RWPE1 (cell line): ENCODE data around the gene SH2D1B.
A peak's percentile ranks its signal among the peaks of the same experiment; 100 is the strongest.

ENCODE experiments used
- CTCF ChIA-PET: fragments of 350-600 bp; sonication (Branson Sonifier 250); formaldehyde crosslinking; extraction: SDS; loops from one replicate; lab custom pipeline; 2021; lab: Yijun Ruan, JAX
- POLR2A ChIA-PET: fragments of 400-600 bp; formaldehyde crosslinking; extraction: SDS; loops from one replicate; lab custom pipeline; 2020; ENCODE audit warnings: antibody characterized with exemption; ENCODE audit not compliant: low non-redundant PET; lab: Yijun Ruan, JAX
- DNase-seq: peaks from one replicate; pipeline ENCODE4 v3.0.0; 2012; ENCODE audit warnings: low spot score
- H3K27ac ChIP-seq: fragments of 450-650 bp; 2 replicates; pipeline ENCODE4 v1.5.1; 2017
- TF ChIP-seq, protein P1 (sequence below): fragments of 450-650 bp; conservative IDR thresholded peaks from 2 replicates; pipeline ENCODE4 v1.5.1; 2017; ENCODE audit warnings: low read depth, mild to moderate bottlenecking

The SH2D1B gene

DNA sequence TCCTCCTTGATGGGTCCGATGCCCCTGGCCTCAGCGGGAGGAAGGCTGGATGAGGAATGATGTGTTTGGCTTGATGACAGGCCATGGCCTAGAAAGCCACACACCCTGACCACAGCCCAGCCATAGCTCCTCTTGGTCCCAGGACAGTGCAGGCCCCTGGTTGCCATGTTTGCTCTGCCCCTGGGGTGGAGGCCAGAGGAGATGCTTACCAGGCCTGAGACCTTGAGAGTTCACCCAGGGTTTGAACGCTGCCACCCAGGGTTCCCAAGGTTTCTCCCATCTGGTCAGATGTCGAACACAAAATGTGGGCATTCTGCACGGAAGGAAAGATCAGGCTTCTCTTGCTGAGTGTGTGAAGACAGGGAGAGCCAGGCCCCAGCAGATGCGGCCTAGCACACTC lies 27.8 kb downstream of the SH2D1B start:
- ChIA-PET CTCF (no interaction called here), POLR2A (interaction anchor here (1.1 kb wide), 1 partner anchor 13 kb away, joined by 3 read pairs; no protein-coding TSS in a partner anchor)
- H3K27ac ChIP-seq: no peak overlapping the region
- TF ChIP-seq, protein P1, sequence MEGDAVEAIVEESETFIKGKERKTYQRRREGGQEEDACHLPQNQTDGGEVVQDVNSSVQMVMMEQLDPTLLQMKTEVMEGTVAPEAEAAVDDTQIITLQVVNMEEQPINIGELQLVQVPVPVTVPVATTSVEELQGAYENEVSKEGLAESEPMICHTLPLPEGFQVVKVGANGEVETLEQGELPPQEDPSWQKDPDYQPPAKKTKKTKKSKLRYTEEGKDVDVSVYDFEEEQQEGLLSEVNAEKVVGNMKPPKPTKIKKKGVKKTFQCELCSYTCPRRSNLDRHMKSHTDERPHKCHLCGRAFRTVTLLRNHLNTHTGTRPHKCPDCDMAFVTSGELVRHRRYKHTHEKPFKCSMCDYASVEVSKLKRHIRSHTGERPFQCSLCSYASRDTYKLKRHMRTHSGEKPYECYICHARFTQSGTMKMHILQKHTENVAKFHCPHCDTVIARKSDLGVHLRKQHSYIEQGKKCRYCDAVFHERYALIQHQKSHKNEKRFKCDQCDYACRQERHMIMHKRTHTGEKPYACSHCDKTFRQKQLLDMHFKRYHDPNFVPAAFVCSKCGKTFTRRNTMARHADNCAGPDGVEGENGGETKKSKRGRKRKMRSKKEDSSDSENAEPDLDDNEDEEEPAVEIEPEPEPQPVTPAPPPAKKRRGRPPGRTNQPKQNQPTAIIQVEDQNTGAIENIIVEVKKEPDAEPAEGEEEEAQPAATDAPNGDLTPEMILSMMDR: no peak
- DNase-seq: no peak

DNA sequence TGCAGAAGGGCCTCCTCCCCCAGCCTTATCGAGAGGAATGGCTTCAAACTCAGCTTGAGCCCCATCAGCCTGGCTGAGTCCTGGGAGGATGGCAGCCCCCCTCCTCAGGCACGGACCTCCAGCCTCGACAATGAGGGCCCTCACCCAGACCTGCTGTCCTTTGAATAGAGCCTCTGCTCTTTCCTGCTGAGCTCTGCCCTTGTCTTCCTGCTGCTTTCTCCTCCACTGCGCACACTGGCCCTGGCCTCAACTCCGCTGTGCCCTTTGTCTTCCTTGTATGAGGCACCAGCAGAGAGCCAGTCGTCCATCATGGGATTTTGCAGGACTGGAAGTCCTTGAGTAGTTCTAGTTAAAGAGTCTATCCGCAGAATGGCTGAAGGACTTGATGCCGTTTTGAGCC lies 28.4 kb downstream of the SH2D1B start:
- ChIA-PET POLR2A (interaction anchor here (1.1 kb wide), 1 partner anchor 12 kb away, joined by 3 read pairs; no protein-coding TSS in a partner anchor), CTCF (no interaction called here)
- TF ChIP-seq, protein P1: no peak
- no peak overlapping the region for H3K27ac ChIP-seq
- DNase-seq: no peak

DNA sequence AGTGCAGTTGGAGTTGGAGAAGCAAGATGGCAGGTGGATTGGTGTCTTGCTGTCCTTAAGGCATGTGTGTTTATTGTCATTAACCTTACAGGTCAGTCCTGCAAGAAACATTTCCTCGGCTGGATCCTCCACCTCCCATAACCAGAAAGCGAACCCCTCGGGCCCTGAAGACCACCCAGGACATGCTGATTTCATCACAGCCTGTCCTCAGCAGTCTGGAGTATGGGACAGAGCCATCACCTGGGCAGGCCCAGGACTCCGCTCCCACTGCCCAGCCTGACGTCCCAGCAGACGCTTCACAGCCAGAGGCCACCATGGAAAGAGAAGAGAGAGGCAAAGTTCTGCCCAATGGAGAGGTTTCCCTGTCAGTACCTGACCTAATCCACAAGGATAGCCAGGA lies 28.8 kb downstream of the SH2D1B start:
- POLR2A ChIA-PET: interaction anchor here (1.1 kb wide), 1 partner anchor 12 kb away, joined by 3 read pairs; no protein-coding TSS in a partner anchor
- TF ChIP-seq, protein P1: no peak
- no peak overlapping the region for H3K27ac ChIP-seq
- no peak for DNase-seq
- CTCF ChIA-PET: no interaction called here

DNA sequence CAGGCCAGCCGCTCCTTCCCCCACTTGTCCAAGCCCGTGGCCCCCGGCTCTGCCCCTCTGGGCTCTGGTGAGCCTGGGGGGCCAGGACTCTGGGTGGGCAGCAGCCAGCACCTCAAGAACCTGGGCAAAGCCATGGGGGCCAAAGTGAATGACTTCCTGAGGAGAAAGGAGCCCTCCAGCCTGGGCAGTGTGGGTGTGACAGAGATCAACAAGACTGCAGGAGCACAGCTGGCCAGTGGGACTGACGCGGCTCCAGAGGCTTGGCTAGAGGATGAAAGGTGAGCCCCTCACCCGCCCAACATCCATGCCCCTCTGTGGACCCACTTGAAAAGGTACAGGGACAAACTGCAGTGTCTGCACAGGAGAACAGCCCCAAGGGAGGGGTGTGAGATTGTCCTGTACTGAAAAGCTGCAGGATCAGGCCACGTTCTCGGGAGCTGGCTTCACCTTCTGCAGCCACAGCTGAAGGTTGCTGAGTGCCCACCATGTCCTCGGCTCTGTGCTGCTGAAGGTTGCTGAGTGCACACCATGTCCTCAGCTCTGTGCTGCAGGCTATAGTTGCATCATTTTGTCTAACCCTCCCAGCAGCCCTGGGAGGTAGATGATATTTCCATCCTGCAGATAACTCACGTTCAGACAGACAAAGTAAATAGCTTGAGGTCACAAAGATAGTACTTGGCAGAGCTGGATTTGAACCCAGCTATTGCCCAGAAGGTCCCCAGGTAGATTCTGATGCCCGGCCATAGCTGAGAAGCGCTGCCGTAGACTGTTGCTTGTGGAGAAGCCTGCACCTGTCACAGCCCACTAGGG lies 29.8 kb downstream of the SH2D1B start:
- TF ChIP-seq, protein P1: no peak
- no peak for DNase-seq
- peak overlapping the region; percentile 95 for H3K27ac ChIP-seq
- ChIA-PET CTCF (interaction anchor here (0.9 to 1.7 kb wide), 3 partner anchors 9 to 326 kb away, joined by 3 to 9 read pairs (median 3); no protein-coding TSS in a partner anchor), POLR2A (no interaction called here)

DNA sequence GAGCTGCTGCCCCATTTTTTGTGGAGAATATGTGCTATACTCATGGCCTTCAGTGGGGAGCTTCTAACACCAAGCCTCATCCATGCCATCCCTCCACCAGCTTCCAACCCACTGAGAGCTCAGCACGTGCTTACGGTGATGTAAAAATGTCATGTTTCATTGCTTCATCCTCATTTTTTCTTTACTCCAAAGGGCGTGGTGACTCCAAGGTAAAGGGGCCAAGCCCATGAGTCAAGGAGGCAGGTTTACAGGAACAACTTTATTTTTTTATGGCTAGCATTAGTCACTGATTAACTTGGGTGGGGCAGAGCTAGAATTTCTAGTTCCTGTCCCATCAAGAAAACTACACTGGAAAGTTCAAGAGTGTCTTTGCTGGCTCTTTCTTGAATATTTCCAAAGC lies 30.6 kb downstream of the SH2D1B start, which contains the start of gene C1orf226:
Gene C1orf226, plus strand, starts transcription at position 346 of the 400 bp plus-strand sequence. CDS start 174 bp downstream, outside the sequence.
- POLR2A ChIA-PET: no interaction called here
- TF ChIP-seq, protein P1: no peak
- DNase-seq: peak; percentile 89
- CTCF ChIA-PET: interaction anchor here (0.6 to 1.7 kb wide), 4 partner anchors 9 to 325 kb away, joined by 3 to 9 read pairs (median 4); no protein-coding TSS in a partner anchor
- H3K27ac ChIP-seq: peak within 1 kb of the TSS; percentile 95

DNA sequence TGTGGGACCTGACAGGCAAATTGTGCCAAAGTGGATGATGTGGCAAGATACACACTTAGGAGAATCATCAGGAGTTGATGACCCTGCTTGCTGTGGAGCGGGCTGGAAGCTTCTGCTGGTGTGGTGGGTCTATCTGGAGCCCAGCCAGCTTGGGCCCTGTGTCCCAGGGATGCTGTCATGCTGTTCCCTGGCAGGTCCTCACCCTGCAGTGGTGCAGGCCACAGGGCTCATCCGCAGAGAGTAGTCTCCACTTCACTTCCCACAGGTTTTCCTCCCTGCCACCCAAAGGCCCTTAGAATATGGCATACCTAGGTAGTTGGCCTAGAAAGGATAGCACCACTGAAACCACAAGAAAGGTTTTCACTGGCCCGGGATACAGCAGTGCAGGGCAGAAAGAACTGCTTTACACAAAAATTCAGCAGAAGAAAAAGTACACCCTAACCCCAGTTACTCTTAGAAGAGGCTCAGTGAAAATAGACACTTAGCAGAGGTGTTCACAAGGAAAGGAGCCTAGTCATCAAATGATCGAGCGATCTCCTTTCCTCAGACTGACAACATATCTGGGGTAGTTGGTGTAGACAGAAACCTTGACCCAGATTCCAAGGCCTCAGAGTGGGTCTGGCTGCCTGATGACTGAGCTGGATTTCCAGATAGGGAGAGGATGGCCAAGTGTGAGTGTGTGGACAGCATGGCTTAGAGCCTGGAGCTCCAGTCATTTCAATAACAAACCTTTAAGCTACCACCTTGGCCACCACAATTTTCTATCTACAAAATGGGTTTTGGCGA lies 31.7 kb downstream of the SH2D1B start:
- H3K27ac ChIP-seq: no peak overlapping the region
- ChIA-PET CTCF (interaction anchor here (0.8 kb wide), 1 partner anchor 9 kb away, joined by 3 read pairs; no protein-coding TSS in a partner anchor), POLR2A (interaction anchor here (0.6 kb wide), 1 partner anchor 12 kb away, joined by 3 read pairs; no protein-coding TSS in a partner anchor)
- no peak for DNase-seq
- TF ChIP-seq, protein P1: no peak
